Suprapubic skin (tissue), 4 donors: ENCODE results near the gene SACM1L. TPM values are rescaled to one million over a fixed set of nuclear protein-coding genes. Genes with fewer than 3 reads are reported as not detected.
A peak's percentile ranks its signal among the peaks of the same experiment; 100 is the strongest.

Experiments
- DNase-seq, 2 donors: peaks; one replicate each; pipeline ENCODE4 v3.0.0-alpha.2; 2019; ENCODE audit warnings: low spot score in 2 of 2
- H3K27ac ChIP-seq: fragments of 200-600 bp; sonication (generic); one replicate; pipeline ENCODE4 v1.5.1; 2019
- H3K27me3 ChIP-seq: fragments of 200-600 bp; sonication (generic); one replicate; pipeline ENCODE4 v1.5.1; 2019
- H3K36me3 ChIP-seq: fragments of 200-600 bp; sonication (generic); one replicate; pipeline ENCODE4 v1.5.1; 2019
- H3K4me1 ChIP-seq: fragments of 200-600 bp; sonication (generic); one replicate; pipeline ENCODE4 v1.5.1; 2019
- H3K4me3 ChIP-seq: fragments of 200-600 bp; sonication (generic); one replicate; pipeline ENCODE4 v1.5.1; 2019; ENCODE audit warnings: mild to moderate bottlenecking
- H3K9me3 ChIP-seq: fragments of 200-600 bp; sonication (generic); one replicate; pipeline ENCODE4 v1.5.1; 2019
- EP300 ChIP-seq: sonication (generic); formaldehyde crosslinking; IDR thresholded peaks from one replicate; pipeline ENCODE4 v1.6.1; 2017; ENCODE audit warnings: antibody characterized with exemption
- POLR2A ChIP-seq, 2 donors: fragments of 450-650 bp; IDR thresholded peaks; one replicate each; pipeline ENCODE4 v1.6.1; 2017; ENCODE audit warnings: antibody characterized with exemption in 2 of 2, mild to moderate bottlenecking in 2 of 2, moderate library complexity in 2 of 2
- POLR2AphosphoS5 ChIP-seq, 3 donors: sonication (generic); formaldehyde crosslinking; IDR thresholded peaks; one replicate each; pipeline ENCODE4 v1.6.1; 2017; ENCODE audit warnings: antibody characterized with exemption in 3 of 3
- WGBS: methylation state at CpG from one replicate; pipeline ENCODE4 v1.1.5; 2018; 5-methylcytosine and 5-hydroxymethylcytosine counted together
- total RNA-seq, 4 donors: library from RNA; depleted of rRNA; stranded (reverse); fragments of >200 nt; gene quantifications; one replicate each; pipeline ENCODE4 v1.1.0, GENCODE V29; 2016
- TF ChIP-seq, protein P1 (sequence below), 2 donors: fragments of 200-600 bp in 1 of 2; fragments of 450-650 bp in 1 of 2; sonication (generic) in 1 of 2; IDR thresholded peaks; one replicate each; pipeline ENCODE4 v1.5.1; 2016 to 2019; ENCODE audit warnings: antibody characterized with exemption in 2 of 2, mild to moderate bottlenecking in 1 of 2, moderate library complexity in 1 of 2

SACM1L gene
- total RNA-seq, 4 donors from 2014 or later, result 22.8 to 48.9 (median 31.2) TPM

- H3K9me3 ChIP-seq, result no peaks in the 10 kb centered on the region
- no peak overlapping the region for H3K4me3 ChIP-seq
- no peak overlapping the region for H3K27ac ChIP-seq
- WGBS, result 46% methylated on average over 14 of the region's 14 CpGs
- no peaks in the 10 kb centered on the region for H3K36me3 ChIP-seq
- no peaks in the 10 kb centered on the region for H3K4me1 ChIP-seq
- peak in 1 of 2 donors; percentile 58 for DNase-seq
- TF ChIP-seq, protein P1, sequence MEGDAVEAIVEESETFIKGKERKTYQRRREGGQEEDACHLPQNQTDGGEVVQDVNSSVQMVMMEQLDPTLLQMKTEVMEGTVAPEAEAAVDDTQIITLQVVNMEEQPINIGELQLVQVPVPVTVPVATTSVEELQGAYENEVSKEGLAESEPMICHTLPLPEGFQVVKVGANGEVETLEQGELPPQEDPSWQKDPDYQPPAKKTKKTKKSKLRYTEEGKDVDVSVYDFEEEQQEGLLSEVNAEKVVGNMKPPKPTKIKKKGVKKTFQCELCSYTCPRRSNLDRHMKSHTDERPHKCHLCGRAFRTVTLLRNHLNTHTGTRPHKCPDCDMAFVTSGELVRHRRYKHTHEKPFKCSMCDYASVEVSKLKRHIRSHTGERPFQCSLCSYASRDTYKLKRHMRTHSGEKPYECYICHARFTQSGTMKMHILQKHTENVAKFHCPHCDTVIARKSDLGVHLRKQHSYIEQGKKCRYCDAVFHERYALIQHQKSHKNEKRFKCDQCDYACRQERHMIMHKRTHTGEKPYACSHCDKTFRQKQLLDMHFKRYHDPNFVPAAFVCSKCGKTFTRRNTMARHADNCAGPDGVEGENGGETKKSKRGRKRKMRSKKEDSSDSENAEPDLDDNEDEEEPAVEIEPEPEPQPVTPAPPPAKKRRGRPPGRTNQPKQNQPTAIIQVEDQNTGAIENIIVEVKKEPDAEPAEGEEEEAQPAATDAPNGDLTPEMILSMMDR (IDR thresholded peaks at IDR 0.05), result peak; percentile 32 to 73
- TF ChIP-seq EP300, result no peak
- no peaks in the 10 kb centered on the region for H3K27me3 ChIP-seq
Measured at GRCh38 chr3:45760878-45761711, 71.9 kb downstream of the SACM1L start.

DNA sequence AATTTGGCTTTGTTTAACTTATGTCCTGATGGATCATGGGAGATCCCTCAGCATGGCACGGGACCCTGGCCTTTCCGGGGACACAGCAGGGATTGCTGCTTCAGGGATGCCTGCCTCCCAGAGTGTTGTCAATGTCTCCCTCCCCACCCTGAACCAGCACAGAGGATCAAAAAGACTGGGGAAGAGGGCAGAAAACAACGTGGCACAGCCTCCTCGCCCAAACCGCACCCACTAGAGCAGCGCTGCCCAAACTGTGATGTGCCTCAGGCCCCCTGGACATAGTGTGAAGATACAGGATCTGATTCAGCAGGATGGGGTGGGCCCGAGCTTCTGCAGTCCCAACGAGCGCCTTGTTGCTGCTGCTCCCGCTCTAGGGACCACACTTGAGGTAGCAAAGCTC, 72.6 kb downstream of the SACM1L start:
- DNase-seq, result peak in 1 of 2 donors; percentile 58
- Histone ChIP-seq H3K4me1 (no peaks in the 10 kb centered on the region), H3K27ac (no peak overlapping the region), H3K9me3 (no peaks in the 10 kb centered on the region), H3K27me3 (no peaks in the 10 kb centered on the region), H3K4me3 (no peak overlapping the region), H3K36me3 (no peaks in the 10 kb centered on the region)
- TF ChIP-seq POLR2AphosphoS5 (IDR thresholded peaks at IDR 0.05) (no peak), POLR2A (IDR thresholded peaks at IDR 0.05) (no peak)
- WGBS, result 83% methylated on average over 10 of the region's 10 CpGs

GRCh38 chr3:45762647-45763302, 73.6 kb downstream of the SACM1L start:
- no peaks in the 10 kb centered on the region for H3K27me3 ChIP-seq
- TF ChIP-seq, protein P1 (IDR thresholded peaks at IDR 0.05), result no peak
- TF ChIP-seq POLR2AphosphoS5 (IDR thresholded peaks at IDR 0.05) (no peak), EP300 (no peak), POLR2A (IDR thresholded peaks at IDR 0.05) (no peak)
- H3K9me3 ChIP-seq, result no peaks in the 10 kb centered on the region
- no peak overlapping the region for H3K27ac ChIP-seq
- WGBS, result 89% methylated on average over 13 of the region's 19 CpGs
- peak in 1 of 2 donors; percentile 61 for DNase-seq
- no peaks in the 10 kb centered on the region for H3K4me1 ChIP-seq
- no peak overlapping the region for H3K4me3 ChIP-seq
- H3K36me3 ChIP-seq, result no peaks in the 10 kb centered on the region

DNA sequence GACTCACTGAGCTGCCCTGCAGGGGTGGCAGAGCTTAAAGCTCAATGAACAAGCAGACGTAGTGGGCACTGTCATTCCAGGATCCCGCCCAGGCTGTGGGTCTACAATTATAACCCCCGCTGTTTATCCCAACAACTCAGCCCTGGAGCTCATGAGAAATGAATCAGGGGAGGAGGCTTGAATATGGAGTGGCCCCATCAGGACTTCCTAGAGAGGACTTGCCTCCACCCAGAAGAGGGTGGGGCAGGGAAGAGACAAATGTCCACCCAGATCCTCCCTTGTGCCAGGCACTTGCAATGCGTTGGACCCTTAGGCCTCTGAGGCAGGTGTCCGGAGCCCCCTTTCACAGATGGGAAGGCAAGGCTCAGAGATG, 74.1 kb downstream of the SACM1L start:
- no peak overlapping the region for H3K4me3 ChIP-seq
- 94% methylated on average over 5 of the region's 5 CpGs for WGBS
- no peaks in the 10 kb centered on the region for H3K27me3 ChIP-seq
- H3K4me1 ChIP-seq, result no peaks in the 10 kb centered on the region
- no peaks in the 10 kb centered on the region for H3K36me3 ChIP-seq
- H3K27ac ChIP-seq, result no peak overlapping the region
- no peak for DNase-seq
- no peaks in the 10 kb centered on the region for H3K9me3 ChIP-seq
- TF ChIP-seq POLR2A (IDR thresholded peaks at IDR 0.05) (no peak), POLR2AphosphoS5 (IDR thresholded peaks at IDR 0.05) (no peak), EP300 (no peak)
- TF ChIP-seq, protein P1 (IDR thresholded peaks at IDR 0.05), result no peak

- no peaks in the 10 kb centered on the region for H3K9me3 ChIP-seq
- no peaks in the 10 kb centered on the region for H3K27me3 ChIP-seq
- DNase-seq, result peak in 1 of 2 donors; percentile 63
- H3K27ac ChIP-seq, result no peak overlapping the region
- no peaks in the 10 kb centered on the region for H3K4me1 ChIP-seq
- TF ChIP-seq POLR2A (IDR thresholded peaks at IDR 0.05), result no peak
- TF ChIP-seq, protein P1 (IDR thresholded peaks at IDR 0.05), result no peak
- no peak for TF ChIP-seq EP300
- no peak for TF ChIP-seq POLR2AphosphoS5 (IDR thresholded peaks at IDR 0.05)
- no peak overlapping the region for H3K4me3 ChIP-seq
- WGBS, result 93% methylated on average over 7 of the region's 9 CpGs
- H3K36me3 ChIP-seq, result no peaks in the 10 kb centered on the region
Measured at GRCh38 chr3:45765266-45765851, 76.2 kb downstream of the SACM1L start.
